RKO (cell line): ENCODE results near the gene ROR1.
"Not testable (repeated sequence)": the region's sequence is repeated elsewhere in the genome, so short reads cannot be mapped to it uniquely, and the experiment has no call there.

Experiments used
- DNase-seq: peaks from one replicate; pipeline ENCODE4 v3.0.0-alpha.2; 2016; ENCODE audit warnings: low spot score

The ROR1 gene

GRCh38 chr1:64062529-64062928 is 288.7 kb downstream of the ROR1 start:
- DNase-seq = no peak

GRCh38 chr1:64062941-64063581 is 289.2 kb downstream of the ROR1 start:
- no peak for DNase-seq

GRCh38 chr1:64065571-64065970 is 291.8 kb downstream of the ROR1 start:
- no peak for DNase-seq

GRCh38 chr1:64072089-64072793 is 298.4 kb downstream of the ROR1 start:
- no peak for DNase-seq

- DNase-seq = no peak
These were observed 299.9 kb downstream of the ROR1 start for GRCh38 chr1:64073705-64074104.

- DNase-seq = no peak
These were observed 300.9 kb downstream of the ROR1 start for GRCh38 chr1:64074767-64075166.

- no peak for DNase-seq
These were observed 303.6 kb downstream of the ROR1 start for GRCh38 chr1:64077281-64077940.

GRCh38 chr1:64080941-64081562 is 307.2 kb downstream of the ROR1 start:
- DNase-seq = no peak

- no peak for DNase-seq
These were observed 308.6 kb downstream of the ROR1 start for GRCh38 chr1:64082459-64082858.

GRCh38 chr1:64084451-64084850 is 310.6 kb downstream of the ROR1 start:
- no peak for DNase-seq

GRCh38 chr1:64087768-64088167 is 314.0 kb downstream of the ROR1 start:
- no peak for DNase-seq

GRCh38 chr1:64090436-64090835 is 316.6 kb downstream of the ROR1 start:
- DNase-seq = no peak

- DNase-seq = no peak
These were observed 319.1 kb downstream of the ROR1 start for GRCh38 chr1:64092851-64093371.

GRCh38 chr1:64093941-64094340 is 320.1 kb downstream of the ROR1 start:
- no peak for DNase-seq

- no peak for DNase-seq
These were observed 322.0 kb downstream of the ROR1 start for GRCh38 chr1:64095832-64096231.

- DNase-seq = no peak
These were observed 324.0 kb downstream of the ROR1 start for GRCh38 chr1:64097859-64098258.

GRCh38 chr1:64098436-64098835 is 324.6 kb downstream of the ROR1 start:
- DNase-seq = no peak

- no peak for DNase-seq
These were observed 325.2 kb downstream of the ROR1 start for GRCh38 chr1:64098846-64099582.

- no peak for DNase-seq
These were observed 327.0 kb downstream of the ROR1 start for GRCh38 chr1:64100791-64101190.

- DNase-seq = not testable (repeated sequence)
These were observed 330.8 kb downstream of the ROR1 start for GRCh38 chr1:64104585-64104984.

- DNase-seq = no peak
These were observed 333.3 kb downstream of the ROR1 start for GRCh38 chr1:64107118-64107519.

- no peak for DNase-seq
These were observed 333.8 kb downstream of the ROR1 start for GRCh38 chr1:64107632-64108031.
